ENCODE results near the gene EXD3. TPM values are rescaled to one million over a fixed set of nuclear protein-coding genes. Genes with fewer than 3 reads are reported as not detected.

The EXD3 gene
- total RNA-seq, 1 donor from 2014 or later, result 10.8 TPM

GRCh38 chr9:137312852-137313325 is 110.1 kb downstream of the EXD3 start:
- DNase-seq (ENCODE audit: low read depth) (no peak), FAIRE-seq (no peak)
- no peak for TF ChIP-seq CTCF (IDR thresholded peaks at IDR 0.05; ENCODE audit: insufficient read depth, low read length, severe bottlenecking)
- no peaks in the 10 kb centered on the region for H3K27me3 ChIP-seq (ENCODE audit: control insufficient read depth, insufficient read depth, low read length)
- H3K36me3 ChIP-seq (ENCODE audit: control insufficient read depth, insufficient read depth, low read length), result no peaks in the 10 kb centered on the region
- H3K4me3 ChIP-seq (ENCODE audit: low read depth, low read length), result no peak overlapping the region

- H3K4me3 ChIP-seq (ENCODE audit: low read depth, low read length), result no peak overlapping the region
- FAIRE-seq, result no peak
Observed at GRCh38 chr9:137311986-137312851, 110.7 kb downstream of the EXD3 start.

GRCh38 chr9:137311171-137311985 is 111.6 kb downstream of the EXD3 start:
- no peak overlapping the region for H3K4me3 ChIP-seq (ENCODE audit: low read depth, low read length)
- FAIRE-seq (no peak), DNase-seq (ENCODE audit: low read depth) (peak; percentile 92)
- TF ChIP-seq CTCF (IDR thresholded peaks at IDR 0.05; ENCODE audit: insufficient read depth, low read length, severe bottlenecking), result no peak
- H3K36me3 ChIP-seq (ENCODE audit: control insufficient read depth, insufficient read depth, low read length), result no peaks in the 10 kb centered on the region
- H3K27me3 ChIP-seq (ENCODE audit: control insufficient read depth, insufficient read depth, low read length), result no peaks in the 10 kb centered on the region

More at GRCh38 chr9:137311986-137312851, 110.7 kb downstream of the EXD3 start:
- DNase-seq (ENCODE audit: low read depth), result no peak
- Histone ChIP-seq H3K27me3 (ENCODE audit: control insufficient read depth, insufficient read depth, low read length) (no peaks in the 10 kb centered on the region), H3K36me3 (ENCODE audit: control insufficient read depth, insufficient read depth, low read length) (no peaks in the 10 kb centered on the region)
- TF ChIP-seq CTCF (IDR thresholded peaks at IDR 0.05; ENCODE audit: insufficient read depth, low read length, severe bottlenecking), result no peak

GRCh38 chr9:137310189-137311052 is 112.5 kb downstream of the EXD3 start:
- Histone ChIP-seq H3K4me3 (ENCODE audit: low read depth, low read length) (no peak overlapping the region), H3K36me3 (ENCODE audit: control insufficient read depth, insufficient read depth, low read length) (no peaks in the 10 kb centered on the region), H3K27me3 (ENCODE audit: control insufficient read depth, insufficient read depth, low read length) (no peaks in the 10 kb centered on the region)
- FAIRE-seq (no peak), DNase-seq (ENCODE audit: low read depth) (peak; percentile 74)
- no peak for TF ChIP-seq CTCF (IDR thresholded peaks at IDR 0.05; ENCODE audit: insufficient read depth, low read length, severe bottlenecking)

GRCh38 chr9:137309368-137310188 is 113.4 kb downstream of the EXD3 start:
- FAIRE-seq, result no peak
- Histone ChIP-seq H3K27me3 (ENCODE audit: control insufficient read depth, insufficient read depth, low read length) (no peaks in the 10 kb centered on the region), H3K36me3 (ENCODE audit: control insufficient read depth, insufficient read depth, low read length) (no peaks in the 10 kb centered on the region), H3K4me3 (ENCODE audit: low read depth, low read length) (no peak overlapping the region)
- no peak for TF ChIP-seq CTCF (IDR thresholded peaks at IDR 0.05; ENCODE audit: insufficient read depth, low read length, severe bottlenecking)
- no peak for DNase-seq (ENCODE audit: low read depth)

Data from bronchial epithelial cell (primary cell).